Measurements from ENCODE around the gene RBM17. TPM values are rescaled to one million over a fixed set of nuclear protein-coding genes. Genes with fewer than 3 reads are reported as not detected.
A peak's percentile ranks its signal among the peaks of the same experiment; 100 is the strongest.
"Not testable (repeated sequence)": the region's sequence is repeated elsewhere in the genome, so short reads cannot be mapped to it uniquely, and the experiment has no call there.

RBM17 gene
- total RNA-seq, 1 donor = 21.0 TPM

GRCh38 chr10:6055929-6056328, 32.9 kb upstream of the RBM17 start:
- no peak for DNase-seq (ENCODE audit: low read depth in 2 of 3, low spot score in 2 of 3)

- DNase-seq (ENCODE audit: low read depth in 2 of 3, low spot score in 2 of 3) = no peak
Observed at GRCh38 chr10:6056411-6057135, 32.3 kb upstream of the RBM17 start.

GRCh38 chr10:6058682-6059475, 30.0 kb upstream of the RBM17 start:
- no peak for DNase-seq (ENCODE audit: low read depth in 2 of 3, low spot score in 2 of 3)

- no peak for DNase-seq (ENCODE audit: low read depth in 2 of 3, low spot score in 2 of 3)
Observed at GRCh38 chr10:6059506-6059905, 29.3 kb upstream of the RBM17 start.

- DNase-seq (ENCODE audit: low read depth in 2 of 3, low spot score in 2 of 3) = no peak
Observed at GRCh38 chr10:6061056-6061455, 27.8 kb upstream of the RBM17 start.

GRCh38 chr10:6062101-6062771, 26.6 kb upstream of the RBM17 start, which contains the start of gene IL2RA:
Gene IL2RA, minus strand, starts transcription at chr10:6062367. Its CDS starts 216 bp downstream, at chr10:6062151.
- peak in 2 of 3 donors; percentile 68 to 77 for DNase-seq (ENCODE audit: low read depth in 2 of 3, low spot score in 2 of 3)

- no peak for DNase-seq (ENCODE audit: low read depth in 2 of 3, low spot score in 2 of 3)
Observed at GRCh38 chr10:6064119-6064518, 24.7 kb upstream of the RBM17 start.

GRCh38 chr10:6064726-6065125, 24.1 kb upstream of the RBM17 start:
- not testable (repeated sequence) for DNase-seq (ENCODE audit: low read depth in 2 of 3, low spot score in 2 of 3)

- DNase-seq (ENCODE audit: low read depth in 2 of 3, low spot score in 2 of 3) = no peak
Observed at GRCh38 chr10:6065406-6065805, 23.4 kb upstream of the RBM17 start.

- DNase-seq (ENCODE audit: low read depth in 2 of 3, low spot score in 2 of 3) = no peak
Observed at GRCh38 chr10:6065835-6066234, 23.0 kb upstream of the RBM17 start.

- DNase-seq (ENCODE audit: low read depth in 2 of 3, low spot score in 2 of 3) = no peak
Observed at GRCh38 chr10:6067457-6067856, 21.4 kb upstream of the RBM17 start.

GRCh38 chr10:6068006-6068405, 20.8 kb upstream of the RBM17 start:
- DNase-seq (ENCODE audit: low read depth in 2 of 3, low spot score in 2 of 3) = no peak

- DNase-seq (ENCODE audit: low read depth in 2 of 3, low spot score in 2 of 3) = peak in 2 of 3 donors; percentile 80 to 93
Observed at GRCh38 chr10:6068422-6068821, 20.4 kb upstream of the RBM17 start.

- peak in 2 of 3 donors; percentile 80 to 91 for DNase-seq (ENCODE audit: low read depth in 2 of 3, low spot score in 2 of 3)
Observed at GRCh38 chr10:6069081-6069931, 19.5 kb upstream of the RBM17 start.

- no peak for DNase-seq (ENCODE audit: low read depth in 2 of 3, low spot score in 2 of 3)
Observed at GRCh38 chr10:6070660-6071059, 18.2 kb upstream of the RBM17 start.

GRCh38 chr10:6071181-6072175, 17.4 kb upstream of the RBM17 start:
- DNase-seq (ENCODE audit: low read depth in 2 of 3, low spot score in 2 of 3) = no peak

- no peak for DNase-seq (ENCODE audit: low read depth in 2 of 3, low spot score in 2 of 3)
Observed at GRCh38 chr10:6072215-6072934, 16.5 kb upstream of the RBM17 start.

GRCh38 chr10:6074489-6075301, 14.1 kb upstream of the RBM17 start:
- no peak for DNase-seq (ENCODE audit: low read depth in 2 of 3, low spot score in 2 of 3)

Data from hematopoietic multipotent progenitor cell (in vitro differentiated cells).